Hepatocyte (in vitro differentiated cells): ENCODE measurements around the gene BEAN1. TPM values are rescaled to one million over a fixed set of nuclear protein-coding genes. Genes with fewer than 3 reads are reported as not detected.
A peak's percentile ranks its signal among the peaks of the same experiment; 100 is the strongest.

ENCODE experiments used
- DNase-seq: peaks from one replicate; pipeline ENCODE4 v3.0.0-alpha.2; 2016; ENCODE audit warnings: low spot score
- H2AFZ ChIP-seq: fragments of 200-600 bp; sonication (generic); 2 replicates; pipeline ENCODE4 v1.6.0; 2016; ENCODE audit warnings: antibody characterized with exemption, mild to moderate bottlenecking
- H3K27ac ChIP-seq: fragments of 200-600 bp; sonication (generic); 2 replicates; pipeline ENCODE4 v1.5.1; 2016; ENCODE audit warnings: mild to moderate bottlenecking
- H3K27me3 ChIP-seq: fragments of 200-600 bp; sonication (generic); 2 replicates; pipeline ENCODE4 v1.6.1; 2016
- H3K36me3 ChIP-seq: fragments of 200-600 bp; sonication (generic); replicated peaks from 2 replicates; pipeline ENCODE4 v1.5.1; 2016; ENCODE audit warnings: low read depth; ENCODE audit not compliant: insufficient read depth
- H3K4me1 ChIP-seq: fragments of 200-600 bp; sonication (generic); 2 replicates; pipeline ENCODE4 v1.5.1; 2016; ENCODE audit warnings: mild to moderate bottlenecking, moderate library complexity; ENCODE audit not compliant: insufficient read depth
- H3K4me2 ChIP-seq: fragments of 200-600 bp; sonication (generic); 2 replicates; pipeline ENCODE4 v1.6.0; 2016
- H3K4me3 ChIP-seq: fragments of 200-600 bp; sonication (generic); 2 replicates; pipeline ENCODE4 v1.5.1; 2016; ENCODE audit warnings: mild to moderate bottlenecking
- H3K79me2 ChIP-seq: fragments of 200-600 bp; sonication (generic); 2 replicates; pipeline ENCODE4 v1.6.0; 2017; ENCODE audit warnings: mild to moderate bottlenecking
- H3K9me2 ChIP-seq: fragments of 200-600 bp; sonication (generic); replicated peaks from 2 replicates; pipeline ENCODE4 v1.6.0; 2017; ENCODE audit warnings: mild to moderate bottlenecking; ENCODE audit not compliant: insufficient read depth
- H3K9me3 ChIP-seq: fragments of 200-600 bp; sonication (generic); 2 replicates; pipeline ENCODE4 v1.5.1; 2016; ENCODE audit warnings: low read depth, mild to moderate bottlenecking
- H4K20me1 ChIP-seq: fragments of 200-600 bp; sonication (generic); 2 replicates; pipeline ENCODE4 v1.6.0; 2016; ENCODE audit warnings: mild to moderate bottlenecking; ENCODE audit not compliant: insufficient read depth, poor library complexity, severe bottlenecking
- CTCF ChIP-seq: fragments of 200-600 bp; sonication (generic); IDR thresholded peaks from 2 replicates; pipeline ENCODE4 v1.5.1; 2016; ENCODE audit warnings: antibody characterized with exemption, mild to moderate bottlenecking; ENCODE audit not compliant: poor library complexity
- EZH2 ChIP-seq: fragments of 200-600 bp; sonication (generic); IDR thresholded peaks from 2 replicates; pipeline ENCODE4 v1.6.1; 2016; ENCODE audit warnings: antibody characterized with exemption, mild to moderate bottlenecking, borderline replicate concordance
- EZH2phosphoT487 ChIP-seq: fragments of 200-600 bp; sonication (generic); IDR thresholded peaks from one replicate; pipeline ENCODE4 v1.6.1; 2018; ENCODE audit warnings: antibody characterized with exemption, mild to moderate bottlenecking, low read depth, moderate library complexity; ENCODE audit not compliant: unreplicated experiment, severe bottlenecking
- WGBS: methylation state at CpG from one replicate; pipeline ENCODE4 v1.1.6; 2016; ENCODE audit warnings: low lambda C conversion rate; ENCODE audit errors: missing lambda C conversion rate; 5-methylcytosine and 5-hydroxymethylcytosine counted together
- polyA plus RNA-seq: library from polyadenylated mRNA; unstranded; fragments of >200 nt; fragmentation: Nextera tagmentation; extraction: Ambion mirVana; gene quantifications from 2 replicates; pipeline ENCODE4 v1.2.1, GENCODE V29; 2016
- total RNA-seq: library from RNA; depleted of rRNA; stranded (reverse); fragments of >200 nt; gene quantifications from 2 replicates; pipeline ENCODE4 v1.2.3, GENCODE V29; 2014

Gene BEAN1
- total and polyA plus RNA-seq, 2 experiments from 2014 or later = 0.63 to 1.8 TPM

DNA sequence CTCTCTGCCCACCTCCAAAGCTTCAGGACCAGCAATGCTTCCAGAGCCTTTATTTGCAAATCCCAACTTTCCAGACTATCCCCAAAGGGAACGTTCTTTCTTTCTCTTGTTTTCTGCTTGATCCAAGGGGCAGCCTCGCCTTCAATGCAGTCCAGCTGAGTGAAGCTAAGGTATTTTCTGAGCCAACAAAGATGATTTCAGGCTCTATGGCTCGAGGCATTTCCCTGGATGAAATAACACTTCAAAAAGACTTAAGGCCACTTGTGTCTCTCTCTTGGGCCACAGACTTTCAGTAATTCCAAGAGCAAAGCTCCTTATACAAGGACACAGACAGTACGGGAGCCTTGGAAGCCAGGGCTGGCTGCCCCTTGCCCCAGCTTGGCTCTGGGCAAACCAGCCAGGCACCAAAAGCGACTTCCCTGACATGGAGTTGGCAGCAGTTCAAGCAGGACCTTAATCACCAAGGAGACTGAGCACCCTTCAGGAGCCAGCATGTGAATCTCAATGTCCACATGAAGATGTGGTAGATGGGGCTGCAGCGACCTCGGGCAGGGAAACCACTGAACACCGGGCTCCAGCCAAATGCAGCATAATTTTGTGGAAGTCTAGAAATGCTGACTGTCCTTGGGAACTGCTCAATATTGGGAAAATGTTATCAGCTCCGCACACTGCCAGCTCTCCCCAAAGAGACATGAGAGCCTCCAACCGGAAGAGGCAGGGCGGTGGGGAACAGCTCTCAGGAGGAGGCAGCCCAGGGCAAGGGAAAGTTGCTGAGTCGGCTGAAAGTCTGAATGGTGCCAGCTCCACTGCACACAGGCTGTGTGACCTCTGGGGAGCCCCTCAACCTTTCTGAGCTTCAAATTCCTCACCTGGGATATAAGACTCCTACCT lies 83.9 kb downstream of the BEAN1 start:
- H4K20me1 ChIP-seq = no peaks in the 10 kb centered on the region
- no peaks in the 10 kb centered on the region for H3K9me2 ChIP-seq
- no peaks in the 10 kb centered on the region for H3K79me2 ChIP-seq
- DNase-seq = no peak
- no peaks in the 10 kb centered on the region for H3K9me3 ChIP-seq
- no peaks in the 10 kb centered on the region for H3K4me1 ChIP-seq
- no peak for TF ChIP-seq CTCF
- no peak for TF ChIP-seq EZH2
- TF ChIP-seq EZH2phosphoT487 = no peak
- H2AFZ ChIP-seq = no peak overlapping the region
- H3K4me2 ChIP-seq = no peak overlapping the region
- no peak overlapping the region for H3K27ac ChIP-seq
- H3K4me3 ChIP-seq = no peak overlapping the region
- no peaks in the 10 kb centered on the region for H3K36me3 ChIP-seq
- H3K27me3 ChIP-seq = no peaks in the 10 kb centered on the region
- WGBS = 89% methylated on average over 12 of the region's 12 CpGs

- no peaks in the 10 kb centered on the region for H3K9me2 ChIP-seq
- TF ChIP-seq EZH2 (no peak), CTCF (no peak), EZH2phosphoT487 (no peak)
- no peaks in the 10 kb centered on the region for H3K27me3 ChIP-seq
- H3K27ac ChIP-seq = peak overlapping the region; percentile 37
- no peak overlapping the region for H3K4me3 ChIP-seq
- H3K4me2 ChIP-seq = no peak overlapping the region
- no peaks in the 10 kb centered on the region for H3K36me3 ChIP-seq
- no peaks in the 10 kb centered on the region for H4K20me1 ChIP-seq
- no peaks in the 10 kb centered on the region for H3K9me3 ChIP-seq
- H3K4me1 ChIP-seq = peaks cover 5% of the 10 kb centered on the region
- no peak for DNase-seq
- H2AFZ ChIP-seq = no peak overlapping the region
- WGBS = 74% methylated on average over 13 of the region's 13 CpGs
- no peaks in the 10 kb centered on the region for H3K79me2 ChIP-seq
Observed at GRCh38 chr16:66511602-66512271, 84.6 kb downstream of the BEAN1 start.

- H3K4me1 ChIP-seq = peaks cover 11% of the 10 kb centered on the region
- no peak overlapping the region for H2AFZ ChIP-seq
- no peaks in the 10 kb centered on the region for H3K36me3 ChIP-seq
- DNase-seq = no peak
- H3K9me3 ChIP-seq = no peaks in the 10 kb centered on the region
- H3K4me3 ChIP-seq = no peak overlapping the region
- TF ChIP-seq EZH2 = no peak
- TF ChIP-seq EZH2phosphoT487 = no peak
- TF ChIP-seq CTCF = no peak
- H3K27me3 ChIP-seq = no peaks in the 10 kb centered on the region
- no peaks in the 10 kb centered on the region for H3K79me2 ChIP-seq
- H3K4me2 ChIP-seq = no peak overlapping the region
- no peaks in the 10 kb centered on the region for H4K20me1 ChIP-seq
- peak overlapping the region; percentile 55 for H3K27ac ChIP-seq
- WGBS = 88% methylated on average over 15 of the region's 15 CpGs
- no peaks in the 10 kb centered on the region for H3K9me2 ChIP-seq
Observed at GRCh38 chr16:66512272-66513110, 85.4 kb downstream of the BEAN1 start.
